ENCODE data around the gene CPZ.

The CPZ gene

GRCh38 chr4:8605289-8605688 is 12.7 kb downstream of the CPZ start:
- DNase-seq (ENCODE audit: insufficient read length, low spot score) (no peak), FAIRE-seq (no peak)
- TF ChIP-seq POU2F2 (IDR thresholded peaks at IDR 0.05; ENCODE audit: low read depth, low read length) (no peak), POLR2A (IDR thresholded peaks at IDR 0.05; ENCODE audit: low read depth, low read length) (no peak), SPI1 (IDR thresholded peaks at IDR 0.05; ENCODE audit: low read depth, low read length) (no peak), POLR2AphosphoS5 (IDR thresholded peaks at IDR 0.05; ENCODE audit: low read depth, low read length) (no peak), TAF1 (IDR thresholded peaks at IDR 0.05; ENCODE audit: low read depth, low read length) (no peak), PAX5 (IDR thresholded peaks at IDR 0.05; ENCODE audit: insufficient read depth, low read length, severe bottlenecking) (no peak)

DNA sequence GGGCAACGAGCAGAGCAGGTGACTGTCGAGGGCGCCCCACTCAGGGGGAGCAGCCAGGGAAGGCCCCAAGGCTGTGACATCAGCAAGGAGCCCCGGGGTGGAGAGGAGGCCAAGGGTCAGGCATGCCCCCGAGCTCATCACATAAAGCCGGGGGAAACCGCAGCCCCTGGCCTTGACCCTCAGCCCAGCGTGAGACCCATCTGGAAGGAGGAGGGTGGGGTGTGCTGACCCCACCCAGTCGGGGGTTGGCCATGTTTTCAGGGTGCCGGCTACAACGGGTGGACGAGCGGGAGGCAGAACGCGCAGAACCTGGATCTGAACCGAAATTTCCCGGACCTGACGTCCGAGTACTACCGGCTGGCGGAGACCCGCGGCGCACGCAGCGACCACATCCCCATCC is 13.9 kb downstream of the CPZ start:
- TF ChIP-seq TAF1 (IDR thresholded peaks at IDR 0.05; ENCODE audit: low read depth, low read length) (no peak), SPI1 (IDR thresholded peaks at IDR 0.05; ENCODE audit: low read depth, low read length) (no peak), PAX5 (IDR thresholded peaks at IDR 0.05; ENCODE audit: insufficient read depth, low read length, severe bottlenecking) (no peak), POLR2AphosphoS5 (IDR thresholded peaks at IDR 0.05; ENCODE audit: low read depth, low read length) (no peak), POU2F2 (IDR thresholded peaks at IDR 0.05; ENCODE audit: low read depth, low read length) (no peak), POLR2A (IDR thresholded peaks at IDR 0.05; ENCODE audit: low read depth, low read length) (no peak)
- DNase-seq (ENCODE audit: insufficient read length, low spot score) (no peak), FAIRE-seq (no peak)

GRCh38 chr4:8606966-8607365 is 14.4 kb downstream of the CPZ start:
- FAIRE-seq = no peak
- no peak for TF ChIP-seq POLR2A (IDR thresholded peaks at IDR 0.05; ENCODE audit: low read depth, low read length)
- TF ChIP-seq POU2F2 (IDR thresholded peaks at IDR 0.05; ENCODE audit: low read depth, low read length) = no peak
- TF ChIP-seq TAF1 (IDR thresholded peaks at IDR 0.05; ENCODE audit: low read depth, low read length) = no peak
- TF ChIP-seq PAX5 (IDR thresholded peaks at IDR 0.05; ENCODE audit: insufficient read depth, low read length, severe bottlenecking) = no peak
- TF ChIP-seq SPI1 (IDR thresholded peaks at IDR 0.05; ENCODE audit: low read depth, low read length) = no peak
- TF ChIP-seq POLR2AphosphoS5 (IDR thresholded peaks at IDR 0.05; ENCODE audit: low read depth, low read length) = no peak

GRCh38 chr4:8607603-8608481 is 15.3 kb downstream of the CPZ start:
- DNase-seq (ENCODE audit: insufficient read length, low spot score) (peak; percentile 83), FAIRE-seq (no peak)
- no peak for TF ChIP-seq PAX5 (IDR thresholded peaks at IDR 0.05; ENCODE audit: insufficient read depth, low read length, severe bottlenecking)
- no peak for TF ChIP-seq POLR2AphosphoS5 (IDR thresholded peaks at IDR 0.05; ENCODE audit: low read depth, low read length)
- TF ChIP-seq SPI1 (IDR thresholded peaks at IDR 0.05; ENCODE audit: low read depth, low read length) = no peak
- no peak for TF ChIP-seq POLR2A (IDR thresholded peaks at IDR 0.05; ENCODE audit: low read depth, low read length)
- TF ChIP-seq TAF1 (IDR thresholded peaks at IDR 0.05; ENCODE audit: low read depth, low read length) = no peak
- no peak for TF ChIP-seq POU2F2 (IDR thresholded peaks at IDR 0.05; ENCODE audit: low read depth, low read length)

More at GRCh38 chr4:8606966-8607365, 14.4 kb downstream of the CPZ start:
- DNase-seq (ENCODE audit: insufficient read length, low spot score) = no peak

DNA sequence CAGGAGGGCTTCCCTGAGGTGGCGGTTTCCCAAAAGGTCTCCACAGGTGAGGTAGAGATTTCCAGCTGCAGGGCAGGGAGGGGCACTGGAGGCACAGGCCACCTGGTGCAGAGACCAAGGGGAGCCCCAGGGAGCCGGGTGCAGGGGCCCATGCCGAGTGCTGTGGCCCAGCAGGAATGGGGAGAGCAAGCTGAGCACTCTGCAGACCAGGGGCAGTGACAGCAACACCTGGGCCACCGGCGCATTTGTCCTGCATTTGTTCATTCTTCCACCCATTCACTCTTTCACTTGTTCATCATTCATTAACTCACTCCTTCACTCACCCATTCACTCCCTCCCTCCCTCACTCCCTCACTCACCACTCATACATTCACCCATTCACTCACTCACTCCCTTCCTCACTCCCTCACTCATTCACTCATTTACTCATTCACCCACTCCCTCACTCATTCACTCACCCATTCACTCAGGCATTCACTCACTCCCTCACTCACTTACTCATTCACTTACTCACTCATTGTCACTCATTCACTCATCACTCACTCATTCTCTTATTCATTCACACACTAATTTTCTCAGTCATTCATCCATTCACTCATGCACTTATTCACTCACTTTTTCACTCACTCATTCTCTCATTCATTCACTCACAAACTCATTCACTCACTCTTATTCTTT is 16.3 kb downstream of the CPZ start:
- FAIRE-seq = no peak
- DNase-seq (ENCODE audit: insufficient read length, low spot score) = no peak
- TF ChIP-seq TAF1 (IDR thresholded peaks at IDR 0.05; ENCODE audit: low read depth, low read length) (no peak), POLR2AphosphoS5 (IDR thresholded peaks at IDR 0.05; ENCODE audit: low read depth, low read length) (no peak), SPI1 (IDR thresholded peaks at IDR 0.05; ENCODE audit: low read depth, low read length) (no peak), POLR2A (IDR thresholded peaks at IDR 0.05; ENCODE audit: low read depth, low read length) (no peak), PAX5 (IDR thresholded peaks at IDR 0.05; ENCODE audit: insufficient read depth, low read length, severe bottlenecking) (no peak), POU2F2 (IDR thresholded peaks at IDR 0.05; ENCODE audit: low read depth, low read length) (no peak)

GRCh38 chr4:8609406-8609805 is 16.8 kb downstream of the CPZ start:
- DNase-seq (ENCODE audit: insufficient read length, low spot score) (no peak), FAIRE-seq (no peak)
- TF ChIP-seq SPI1 (IDR thresholded peaks at IDR 0.05; ENCODE audit: low read depth, low read length) = no peak
- no peak for TF ChIP-seq POLR2A (IDR thresholded peaks at IDR 0.05; ENCODE audit: low read depth, low read length)
- no peak for TF ChIP-seq TAF1 (IDR thresholded peaks at IDR 0.05; ENCODE audit: low read depth, low read length)
- no peak for TF ChIP-seq POU2F2 (IDR thresholded peaks at IDR 0.05; ENCODE audit: low read depth, low read length)
- TF ChIP-seq POLR2AphosphoS5 (IDR thresholded peaks at IDR 0.05; ENCODE audit: low read depth, low read length) = no peak
- no peak for TF ChIP-seq PAX5 (IDR thresholded peaks at IDR 0.05; ENCODE audit: insufficient read depth, low read length, severe bottlenecking)

- no peak for TF ChIP-seq PAX5 (IDR thresholded peaks at IDR 0.05; ENCODE audit: insufficient read depth, low read length, severe bottlenecking)
- TF ChIP-seq TAF1 (IDR thresholded peaks at IDR 0.05; ENCODE audit: low read depth, low read length) = no peak
- no peak for TF ChIP-seq POLR2A (IDR thresholded peaks at IDR 0.05; ENCODE audit: low read depth, low read length)
- DNase-seq (ENCODE audit: insufficient read length, low spot score) (no peak), FAIRE-seq (no peak)
These were observed 17.3 kb downstream of the CPZ start for GRCh38 chr4:8609824-8610350.

- no peak for FAIRE-seq
- DNase-seq (ENCODE audit: insufficient read length, low spot score) = no peak
- TF ChIP-seq POLR2A (IDR thresholded peaks at IDR 0.05; ENCODE audit: low read depth, low read length) = no peak
- TF ChIP-seq SPI1 (IDR thresholded peaks at IDR 0.05; ENCODE audit: low read depth, low read length) = no peak
- no peak for TF ChIP-seq TAF1 (IDR thresholded peaks at IDR 0.05; ENCODE audit: low read depth, low read length)
- no peak for TF ChIP-seq POU2F2 (IDR thresholded peaks at IDR 0.05; ENCODE audit: low read depth, low read length)
- TF ChIP-seq POLR2AphosphoS5 (IDR thresholded peaks at IDR 0.05; ENCODE audit: low read depth, low read length) = no peak
- TF ChIP-seq PAX5 (IDR thresholded peaks at IDR 0.05; ENCODE audit: insufficient read depth, low read length, severe bottlenecking) = no peak
These were observed 18.5 kb downstream of the CPZ start for GRCh38 chr4:8610858-8611616.
